Epithelial cell of proximal tubule (primary cell): ENCODE measurements around the gene RHO. TPM values are rescaled to one million over a fixed set of nuclear protein-coding genes. Genes with fewer than 3 reads are reported as not detected.

Experiments
- DNase-seq: peaks from one replicate; pipeline ENCODE4 v3.0.0-alpha.2; 2011; ENCODE audit warnings: low read depth
- H3K4me3 ChIP-seq: 2 replicates; pipeline ENCODE4 v1.5.1; 2011; ENCODE audit warnings: low read depth, mild to moderate bottlenecking, low read length
- CTCF ChIP-seq: conservative IDR thresholded peaks from 2 replicates; pipeline ENCODE4 v1.5.1; 2012; ENCODE audit warnings: low read depth, mild to moderate bottlenecking, low read length
- total RNA-seq: library from RNA; depleted of rRNA; stranded (reverse); fragments of >200 nt; gene quantifications from 2 replicates; pipeline ENCODE4 v1.2.3, GENCODE V29; 2015

Gene RHO
- total RNA-seq, 1 donor from 2014 or later: not detected

- H3K4me3 ChIP-seq: no peak overlapping the region
- no peak for DNase-seq
- TF ChIP-seq CTCF: no peak
Measured at GRCh38 chr3:129581623-129582022, 53.2 kb downstream of the RHO start.

- no peak for DNase-seq
- no peak overlapping the region for H3K4me3 ChIP-seq
- TF ChIP-seq CTCF: no peak
Measured at GRCh38 chr3:129582799-129583198, 54.4 kb downstream of the RHO start.

GRCh38 chr3:129583289-129583688 lies 54.9 kb downstream of the RHO start:
- TF ChIP-seq CTCF: no peak
- no peak for DNase-seq
- no peak overlapping the region for H3K4me3 ChIP-seq

- no peak for TF ChIP-seq CTCF
- no peak for DNase-seq
- no peak overlapping the region for H3K4me3 ChIP-seq
Measured at GRCh38 chr3:129584631-129585030, 56.2 kb downstream of the RHO start.

Other genes starting within 250 kb of the RHO start
- gene HMCES, start 249.8 kb upstream of the RHO start, total RNA-seq: 40.3 and 43.0 TPM in 2 replicates
- gene EFCAB12, start 100.0 kb upstream of the RHO start, total RNA-seq: not detected in 2 replicates
- 25.2 and 25.7 TPM in 2 replicates for gene MBD4, start 88.7 kb upstream of the RHO start, total RNA-seq
- gene IFT122, start 88.4 kb upstream of the RHO start, total RNA-seq: 15.2 and 19.2 TPM in 2 replicates
- not detected in 2 replicates for gene H1-8, start 14.5 kb downstream of the RHO start, total RNA-seq
- 27.3 and 30.7 TPM in 2 replicates for gene PLXND1, start 78.0 kb downstream of the RHO start, total RNA-seq